Psoas muscle (tissue), 8 donors: ENCODE results near the gene PRR18. TPM values are rescaled to one million over a fixed set of nuclear protein-coding genes. Genes with fewer than 3 reads are reported as not detected.
A peak's percentile ranks its signal among the peaks of the same experiment; 100 is the strongest.

Experiments
- ATAC-seq, 4 donors: fragments of 200-7000 bp; cut with Tn5 transposase; one replicate each; pipeline ENCODE4 v1.9.1; 2020; ENCODE audit warnings: moderate library complexity in 3 of 4, mild to moderate bottlenecking in 2 of 4
- DNase-seq, 2 donors: peaks; one replicate each; pipeline ENCODE4 v3.0.0-alpha.2; 2020
- H3K27ac ChIP-seq: fragments of 200-600 bp; one replicate; pipeline ENCODE4 v1.8.0; 2022
- H3K27me3 ChIP-seq, 3 donors: fragments of 200-600 bp in 1 of 3; one replicate each; pipeline versions ENCODE4 v1.6.1 to v1.8.0; 2013 to 2022; ENCODE audit warnings: low read length in 2 of 3, mild to moderate bottlenecking in 2 of 3, moderate library complexity in 1 of 3; ENCODE audit not compliant: insufficient read depth in 3 of 3
- H3K36me3 ChIP-seq, 2 donors: fragments of 200-600 bp in 1 of 2; one replicate each; pipeline versions ENCODE4 v1.6.1 to v1.8.0; 2013 to 2022; ENCODE audit warnings: low read depth in 1 of 2, mild to moderate bottlenecking in 1 of 2, moderate library complexity in 1 of 2; ENCODE audit not compliant: insufficient read depth in 1 of 2
- H3K4me1 ChIP-seq: fragments of 200-600 bp; one replicate; pipeline ENCODE4 v1.8.0; 2022
- H3K4me3 ChIP-seq: fragments of 200-600 bp; one replicate; pipeline ENCODE4 v1.8.0; 2022; ENCODE audit warnings: mild to moderate bottlenecking
- H3K9me3 ChIP-seq: fragments of 200-600 bp; one replicate; pipeline ENCODE4 v1.8.0; 2022
- CTCF ChIP-seq: fragments of 200-600 bp; IDR thresholded peaks from one replicate; pipeline ENCODE4 v1.8.0; 2022; ENCODE audit warnings: antibody characterized with exemption
- WGBS, 3 donors: extraction: QIAGEN DNeasy Blood & Tissue Kit; methylation state at CpG; one replicate each; pipeline versions ENCODE4 v1.1.6 to v1.1.7; 2013; 5-methylcytosine and 5-hydroxymethylcytosine counted together
- intact Hi-C, 2 donors: fragments of 100-400 bp; cut with DNase I; formaldehyde crosslinking; loops; one replicate each; pipeline versions ENCODE4 v1.11.0 to v1.14.2; 2022
- polyA plus RNA-seq, 3 donors: library from polyadenylated mRNA; stranded (reverse); fragments of 200-250 nt; gene quantifications; one replicate each; pipeline ENCODE4 v1.2.3, GENCODE V29; 2013
- total RNA-seq, 4 donors: library from RNA; stranded (reverse); fragmentation: NEBNext Ultra II Directional in 2 of 4; extraction: Animal tissue kit (Norgen Biotek cat#: 25700) in 2 of 4; gene quantifications; one replicate each; pipeline versions ENCODE4 v1.2.1 to v1.2.4, GENCODE V29; 2021 to 2023
- donor health status: healthy with polysubstance abuse.
- donor health status: DM: no; HTN: no; CAD: no; lungs with moderate emphysema.
- donor health status: Bipolar disorder and iron deficiency.
- donor health status: healthy.
- donor health status: DM: yes; HTN: yes; CAD: no.
- donor health status: DM: no; HTN: no; CAD: no.
- donor health status: DM: no; HTN: no; CAD: no.
- donor health status: DM: yes; HTN: yes; CAD: no.

PRR18 gene
- total and polyA plus RNA-seq, 7 donors, result 0.03 to 0.08 TPM; not detected in 5

GRCh38 chr6:166353507-166353906, 45.3 kb upstream of the PRR18 start:
- H3K36me3 ChIP-seq, result no peaks in the 10 kb centered on the region
- no peak overlapping the region for H3K27ac ChIP-seq
- no peaks in the 10 kb centered on the region for H3K9me3 ChIP-seq
- no peaks in the 10 kb centered on the region for H3K4me1 ChIP-seq
- intact Hi-C loops, result no loop called here
- WGBS, 3 donors, result 63 to 90% (median 70%) methylated on average over 1 of the region's 1 CpG
- DNase-seq, result no peak
- no peak for ATAC-seq
- H3K4me3 ChIP-seq, result no peak overlapping the region
- TF ChIP-seq CTCF, result no peak
- H3K27me3 ChIP-seq, result no peaks in the 10 kb centered on the region

- no peaks in the 10 kb centered on the region for H3K4me1 ChIP-seq
- DNase-seq, result no peak
- ATAC-seq, result no peak
- no peak overlapping the region for H3K4me3 ChIP-seq
- no peak for TF ChIP-seq CTCF
- H3K27me3 ChIP-seq, result no peaks in the 10 kb centered on the region
- H3K9me3 ChIP-seq, result no peaks in the 10 kb centered on the region
- no peak overlapping the region for H3K27ac ChIP-seq
- intact Hi-C loops, result no loop called here
- no peaks in the 10 kb centered on the region for H3K36me3 ChIP-seq
These were observed 44.7 kb upstream of the PRR18 start for GRCh38 chr6:166352923-166353322.

- 9 to 19% (median 14%) methylated on average over 4 of the region's 4 CpGs for WGBS, 3 donors
These were observed 43.6 kb upstream of the PRR18 start for GRCh38 chr6:166351715-166352285.

GRCh38 chr6:166348305-166348949, 40.2 kb upstream of the PRR18 start:
- no peak for ATAC-seq
- Histone ChIP-seq H3K4me3 (no peak overlapping the region), H3K27me3 (no peaks in the 10 kb centered on the region), H3K36me3 (no peaks in the 10 kb centered on the region), H3K9me3 (no peaks in the 10 kb centered on the region), H3K27ac (no peak overlapping the region), H3K4me1 (no peaks in the 10 kb centered on the region)
- intact Hi-C loops, result no loop called here
- no peak for DNase-seq
- 85 to 89% (median 86%) methylated on average over 6 of the region's 6 CpGs for WGBS, 3 donors
- no peak for TF ChIP-seq CTCF

More at GRCh38 chr6:166351715-166352285, 43.6 kb upstream of the PRR18 start:
- peak overlapping the region; percentile 43 for H3K4me3 ChIP-seq
- intact Hi-C loops, result no loop called here
- H3K9me3 ChIP-seq, result no peaks in the 10 kb centered on the region
- DNase-seq (no peak), ATAC-seq (peak in 3 of 4 donors; percentile 27 to 61 (median 42))
- H3K27ac ChIP-seq, result no peak overlapping the region
- no peaks in the 10 kb centered on the region for H3K36me3 ChIP-seq
- H3K27me3 ChIP-seq, result no peaks in the 10 kb centered on the region
- H3K4me1 ChIP-seq, result no peaks in the 10 kb centered on the region
- no peak for TF ChIP-seq CTCF

- DNase-seq (no peak), ATAC-seq (no peak)
- TF ChIP-seq CTCF, result no peak
- Histone ChIP-seq H3K36me3 (no peaks in the 10 kb centered on the region), H3K27ac (no peak overlapping the region), H3K4me3 (no peak overlapping the region), H3K9me3 (no peaks in the 10 kb centered on the region), H3K4me1 (no peaks in the 10 kb centered on the region), H3K27me3 (no peaks in the 10 kb centered on the region)
- intact Hi-C loops, result no loop called here
These were observed 38.8 kb upstream of the PRR18 start for GRCh38 chr6:166346965-166347364.
